HepG2 (cell line): ENCODE results near the gene NLGN4X.

Experiments
- FLYWCH1 ChIP-seq: sonication (generic); formaldehyde crosslinking; IDR thresholded peaks from 2 replicates; pipeline ENCODE4 v1.8.1; 2023; ENCODE audit warnings: mild to moderate bottlenecking, missing genetic modification reagents
- HNRNPL ChIP-seq: fragments of 200-400 bp; formaldehyde crosslinking; IDR thresholded peaks from 2 replicates; pipeline ENCODE4 v1.6.1; 2017; ENCODE audit warnings: mild to moderate bottlenecking, low read depth, low read length
- TFE3 ChIP-seq: IDR thresholded peaks from 2 replicates; pipeline ENCODE4 v1.6.1; 2016

- TF ChIP-seq HNRNPL = no peak
- no peak for TF ChIP-seq FLYWCH1 (CRISPR knock-in tag)
- no peak for TF ChIP-seq TFE3 (CRISPR knock-in tag)
Observed at GRCh38 chrX:6067600-6067999, 161.1 kb downstream of the NLGN4X start.
